Karpas-422 (cell line): ENCODE data around the gene HIPK4. TPM values are rescaled to one million over a fixed set of nuclear protein-coding genes. Genes with fewer than 3 reads are reported as not detected.
"Not testable (repeated sequence)": the region's sequence is repeated elsewhere in the genome, so short reads cannot be mapped to it uniquely, and the experiment has no call there.

Experiments
- DNase-seq: peaks from one replicate; pipeline ENCODE4 v3.0.0-alpha.2; 2015
- H2AFZ ChIP-seq: fragments of 200-600 bp; sonication (generic); 2 replicates; pipeline ENCODE4 v1.6.1; 2014; ENCODE audit warnings: antibody characterized with exemption, low read length, mixed read lengths
- H3K27ac ChIP-seq: fragments of 200-600 bp; sonication (generic); 2 replicates; pipeline ENCODE4 v1.5.1; 2014; ENCODE audit warnings: mild to moderate bottlenecking, low read length, moderate library complexity
- H3K27me3 ChIP-seq: fragments of 200-600 bp; sonication (generic); 2 replicates; pipeline ENCODE4 v1.6.1; 2014; ENCODE audit warnings: low read length, mixed read lengths
- H3K36me3 ChIP-seq: fragments of 200-600 bp; sonication (generic); 2 replicates; pipeline ENCODE4 v1.6.1; 2014; ENCODE audit warnings: low read length, mixed read lengths; ENCODE audit not compliant: insufficient read depth
- H3K4me1 ChIP-seq: fragments of 200-600 bp; sonication (generic); 2 replicates; pipeline ENCODE4 v1.6.1; 2014; ENCODE audit warnings: mild to moderate bottlenecking, low read length, mixed read lengths
- H3K4me2 ChIP-seq: fragments of 200-600 bp; sonication (generic); 2 replicates; pipeline ENCODE4 v1.6.1; 2014; ENCODE audit warnings: low read length, low read depth, mild to moderate bottlenecking; ENCODE audit not compliant: poor library complexity, severe bottlenecking
- H3K4me3 ChIP-seq: fragments of 200-600 bp; sonication (generic); 2 replicates; pipeline ENCODE4 v1.5.1; 2014; ENCODE audit warnings: mild to moderate bottlenecking, antibody characterized with exemption, low read length, mixed read lengths
- H3K79me2 ChIP-seq: fragments of 200-600 bp; sonication (generic); 2 replicates; pipeline ENCODE4 v1.6.1; 2014; ENCODE audit warnings: mild to moderate bottlenecking, low read length, mixed read lengths
- H3K9ac ChIP-seq: fragments of 200-600 bp; sonication (generic); 2 replicates; pipeline ENCODE4 v1.6.0; 2014; ENCODE audit warnings: low read length
- H3K9me2 ChIP-seq: fragments of 200-600 bp; sonication (generic), shearing (Covaris generic); replicated peaks from 2 replicates; pipeline ENCODE4 v1.6.0; 2014; ENCODE audit warnings: mild to moderate bottlenecking, low read length, moderate library complexity; ENCODE audit not compliant: insufficient read depth
- H3K9me3 ChIP-seq: fragments of 300-700, 200-600 bp; sonication (generic); 2 replicates; pipeline ENCODE4 v1.6.1; 2014; ENCODE audit warnings: low read length, mixed read lengths
- H4K20me1 ChIP-seq: fragments of 200-600 bp; sonication (generic); 2 replicates; pipeline ENCODE4 v1.6.1; 2014; ENCODE audit warnings: mild to moderate bottlenecking, antibody characterized with exemption, low read length, low read depth; ENCODE audit not compliant: insufficient read depth
- total RNA-seq: library from RNA; depleted of rRNA; stranded (reverse); fragments of >200 nt; shearing (Covaris generic); gene quantifications from 2 replicates; pipeline ENCODE4 v1.2.3, GENCODE V29; 2014; ENCODE audit warnings: low replicate concordance

HIPK4 gene
- total RNA-seq, 1 experiment from 2014 or later: not detected

GRCh38 chr19:40337107-40337506 is 52.9 kb downstream of the HIPK4 start:
- Histone ChIP-seq H3K9me2 (no peaks in the 10 kb centered on the region), H3K27ac (no peak overlapping the region), H3K9ac (no peak overlapping the region), H3K4me3 (no peak overlapping the region), H2AFZ (no peak overlapping the region), H3K79me2 (peaks cover 31% of the 10 kb centered on the region), H3K36me3 (peaks cover 8% of the 10 kb centered on the region; the same call in 1 of the 2 replicates), H3K9me3 (no peaks in the 10 kb centered on the region), H4K20me1 (no peaks in the 10 kb centered on the region), H3K4me2 (no peak overlapping the region), H3K4me1 (no peaks in the 10 kb centered on the region), H3K27me3 (no peaks in the 10 kb centered on the region)
- no peak for DNase-seq

- no peaks in the 10 kb centered on the region for H3K27me3 ChIP-seq
- no peak overlapping the region for H3K4me3 ChIP-seq
- H3K9me3 ChIP-seq: no peaks in the 10 kb centered on the region
- H3K4me2 ChIP-seq: no peak overlapping the region
- H3K9me2 ChIP-seq: no peaks in the 10 kb centered on the region
- peaks cover 26% of the 10 kb centered on the region for H3K79me2 ChIP-seq
- H3K4me1 ChIP-seq: no peaks in the 10 kb centered on the region
- DNase-seq: no peak
- H2AFZ ChIP-seq: no peak overlapping the region
- no peak overlapping the region for H3K9ac ChIP-seq
- H4K20me1 ChIP-seq: no peaks in the 10 kb centered on the region
- H3K36me3 ChIP-seq: peaks cover 8% of the 10 kb centered on the region; the same call in 1 of the 2 replicates
- H3K27ac ChIP-seq: no peak overlapping the region
Measured at GRCh38 chr19:40336601-40336900, 53.4 kb downstream of the HIPK4 start.

GRCh38 chr19:40335855-40336600 is 54.0 kb downstream of the HIPK4 start:
- H3K27me3 ChIP-seq: no peaks in the 10 kb centered on the region
- H4K20me1 ChIP-seq: no peaks in the 10 kb centered on the region
- H3K4me1 ChIP-seq: no peaks in the 10 kb centered on the region
- H3K9me3 ChIP-seq: no peaks in the 10 kb centered on the region
- H3K4me3 ChIP-seq: no peak overlapping the region
- H3K36me3 ChIP-seq: peaks cover 8% of the 10 kb centered on the region; the same call in 1 of the 2 replicates
- DNase-seq: no peak
- no peak overlapping the region for H3K9ac ChIP-seq
- H3K4me2 ChIP-seq: no peak overlapping the region
- H3K79me2 ChIP-seq: peaks cover 24% of the 10 kb centered on the region
- H3K27ac ChIP-seq: no peak overlapping the region
- H3K9me2 ChIP-seq: no peaks in the 10 kb centered on the region
- H2AFZ ChIP-seq: no peak overlapping the region

GRCh38 chr19:40335101-40335500 is 54.9 kb downstream of the HIPK4 start:
- H4K20me1 ChIP-seq: no peaks in the 10 kb centered on the region
- no peak overlapping the region for H3K9ac ChIP-seq
- no peak overlapping the region for H3K4me3 ChIP-seq
- H3K79me2 ChIP-seq: peaks cover 21% of the 10 kb centered on the region
- H2AFZ ChIP-seq: no peak overlapping the region
- H3K9me3 ChIP-seq: no peaks in the 10 kb centered on the region
- H3K36me3 ChIP-seq: peaks cover 8% of the 10 kb centered on the region; the same call in 1 of the 2 replicates
- H3K4me1 ChIP-seq: no peaks in the 10 kb centered on the region
- no peaks in the 10 kb centered on the region for H3K27me3 ChIP-seq
- no peaks in the 10 kb centered on the region for H3K9me2 ChIP-seq
- DNase-seq: no peak
- no peak overlapping the region for H3K4me2 ChIP-seq
- H3K27ac ChIP-seq: no peak overlapping the region

- not testable (repeated sequence) for H3K9me3 ChIP-seq, H3K9me2 ChIP-seq, H3K27ac ChIP-seq, DNase-seq, H3K4me3 ChIP-seq, H3K9ac ChIP-seq, H2AFZ ChIP-seq, H3K4me2 ChIP-seq, H3K36me3 ChIP-seq, H3K27me3 ChIP-seq, H3K4me1 ChIP-seq, H4K20me1 ChIP-seq
- peaks cover 10% of the 10 kb centered on the region for H3K79me2 ChIP-seq
Measured at GRCh38 chr19:40333083-40333482, 56.9 kb downstream of the HIPK4 start.

- H3K4me1 ChIP-seq: no peaks in the 10 kb centered on the region
- no peaks in the 10 kb centered on the region for H4K20me1 ChIP-seq
- no peaks in the 10 kb centered on the region for H3K9me3 ChIP-seq
- no peak overlapping the region for H3K4me2 ChIP-seq
- no peak overlapping the region for H3K4me3 ChIP-seq
- peaks cover 7% of the 10 kb centered on the region for H3K79me2 ChIP-seq
- no peak overlapping the region for H2AFZ ChIP-seq
- no peak for DNase-seq
- H3K27ac ChIP-seq: no peak overlapping the region
- no peaks in the 10 kb centered on the region for H3K9me2 ChIP-seq
- no peak overlapping the region for H3K9ac ChIP-seq
- peaks cover 4% of the 10 kb centered on the region; the same call in 1 of the 2 replicates for H3K36me3 ChIP-seq
- H3K27me3 ChIP-seq: no peaks in the 10 kb centered on the region
Measured at GRCh38 chr19:40332669-40333068, 57.3 kb downstream of the HIPK4 start.

GRCh38 chr19:40331052-40331451 is 58.9 kb downstream of the HIPK4 start:
- H3K9ac ChIP-seq: no peak overlapping the region
- DNase-seq: no peak
- peaks cover 4% of the 10 kb centered on the region; the same call in 1 of the 2 replicates for H3K36me3 ChIP-seq
- H3K4me2 ChIP-seq: no peak overlapping the region
- H3K4me3 ChIP-seq: no peak overlapping the region
- H3K27me3 ChIP-seq: no peaks in the 10 kb centered on the region
- H2AFZ ChIP-seq: no peak overlapping the region
- H3K9me3 ChIP-seq: no peaks in the 10 kb centered on the region
- H3K79me2 ChIP-seq: no peaks in the 10 kb centered on the region
- no peaks in the 10 kb centered on the region for H3K4me1 ChIP-seq
- H4K20me1 ChIP-seq: no peaks in the 10 kb centered on the region
- no peaks in the 10 kb centered on the region for H3K9me2 ChIP-seq
- H3K27ac ChIP-seq: no peak overlapping the region
